Osteoblast (primary cell): ENCODE measurements around the gene JAZF1. TPM values are rescaled to one million over a fixed set of nuclear protein-coding genes. Genes with fewer than 3 reads are reported as not detected.
A peak's percentile ranks its signal among the peaks of the same experiment; 100 is the strongest.

Experiments used
- DNase-seq: peaks from one replicate; pipeline ENCODE4 v3.0.0; 2011; ENCODE audit warnings: low spot score, mixed read lengths; ENCODE audit not compliant: insufficient read length; ENCODE audit errors: missing footprints
- H2AFZ ChIP-seq: 2 replicates; pipeline ENCODE4 v1.6.0; 2011; ENCODE audit warnings: mild to moderate bottlenecking, low read length
- H3K27ac ChIP-seq: 2 replicates; pipeline ENCODE4 v1.5.1; 2011; ENCODE audit warnings: mild to moderate bottlenecking, low read depth, low read length, moderate library complexity
- H3K27me3 ChIP-seq: 2 replicates; pipeline ENCODE4 v1.6.0; 2012; ENCODE audit warnings: mild to moderate bottlenecking, control low read depth, inconsistent platforms, low read length, moderate library complexity; ENCODE audit not compliant: insufficient read depth
- H3K36me3 ChIP-seq: 2 replicates; pipeline ENCODE4 v1.5.1; 2011; ENCODE audit warnings: mild to moderate bottlenecking, low read length, control low read depth, moderate library complexity; ENCODE audit not compliant: insufficient read depth
- H3K4me1 ChIP-seq: 2 replicates; pipeline ENCODE4 v1.5.1; 2011; ENCODE audit warnings: mild to moderate bottlenecking, low read length, control low read depth, moderate library complexity; ENCODE audit not compliant: insufficient read depth
- H3K4me2 ChIP-seq: 2 replicates; pipeline ENCODE4 v1.6.0; 2011; ENCODE audit warnings: mild to moderate bottlenecking, low read length; ENCODE audit not compliant: insufficient read depth
- H3K4me3 ChIP-seq: fragments of 200-600 bp; sonication (generic); 3 replicates; pipeline ENCODE4 v1.5.1; 2012; ENCODE audit warnings: mild to moderate bottlenecking, low read length, inconsistent platforms; ENCODE audit not compliant: insufficient read depth
- H3K79me2 ChIP-seq: 2 replicates; pipeline ENCODE4 v1.6.0; 2012; ENCODE audit warnings: mild to moderate bottlenecking, low read length, control low read depth, inconsistent platforms; ENCODE audit not compliant: insufficient read depth
- H3K9me3 ChIP-seq: 2 replicates; pipeline ENCODE4 v1.5.1; 2011; ENCODE audit warnings: low read depth, low read length, control low read depth
- H4K20me1 ChIP-seq: 2 replicates; pipeline ENCODE4 v1.6.0; 2012; ENCODE audit warnings: mild to moderate bottlenecking, low read length, control low read depth; ENCODE audit not compliant: insufficient read depth
- total RNA-seq: library from RNA; depleted of rRNA; stranded (reverse); fragments of >200 nt; gene quantifications from 2 replicates; pipeline ENCODE4 v1.2.3, GENCODE V29; 2012
- TF ChIP-seq, protein P1 (sequence below): IDR thresholded peaks from 2 replicates; pipeline ENCODE4 v1.5.1; 2011; ENCODE audit warnings: mild to moderate bottlenecking, low read depth, low read length, moderate library complexity; ENCODE audit errors: extremely low read depth

Gene JAZF1
- total RNA-seq, 1 donor: 15.9 TPM

DNA sequence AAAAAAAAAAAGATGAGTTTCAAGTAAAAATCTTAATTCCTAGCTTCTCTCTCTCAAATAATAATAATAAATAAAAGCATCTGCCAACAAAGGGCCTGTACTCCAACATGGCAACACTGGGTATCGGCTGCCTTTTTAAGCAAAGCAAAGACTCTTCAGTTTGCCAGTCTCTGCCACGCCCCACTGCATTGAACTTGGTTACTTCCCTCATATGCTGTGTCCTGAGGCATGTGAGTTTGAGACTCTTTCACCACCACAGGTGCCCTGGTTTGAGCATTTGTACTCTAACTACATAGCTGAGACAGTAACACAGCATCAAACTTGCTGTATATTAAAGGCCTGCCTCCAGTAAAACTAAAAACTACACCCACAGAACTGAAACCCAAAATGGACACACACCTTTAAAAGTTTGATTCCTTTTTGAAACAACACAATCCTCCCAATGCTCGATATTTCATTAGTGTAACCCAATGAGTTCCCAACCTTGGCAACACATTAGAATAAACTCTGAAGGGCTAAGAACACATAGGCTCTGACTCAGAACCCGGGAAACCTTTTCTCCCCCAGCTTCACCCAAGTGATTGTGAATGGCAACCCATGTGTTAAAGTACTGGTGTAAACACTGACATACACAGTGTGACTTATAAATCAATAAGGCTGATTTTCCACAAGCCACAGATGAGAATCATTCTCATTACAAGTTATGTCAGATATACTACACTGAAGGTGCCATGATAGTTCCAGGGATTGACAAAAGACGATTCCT is 12.0 kb downstream of the JAZF1 start:
- Histone ChIP-seq H3K36me3 (no peaks in the 10 kb centered on the region), H3K4me3 (no peak overlapping the region), H3K4me1 (peaks cover 37% of the 10 kb centered on the region), H2AFZ (no peak overlapping the region), H3K9me3 (no peaks in the 10 kb centered on the region), H3K27me3 (no peaks in the 10 kb centered on the region), H3K79me2 (peaks cover 62% of the 10 kb centered on the region), H3K27ac (no peak overlapping the region), H3K4me2 (no peak overlapping the region), H4K20me1 (no peaks in the 10 kb centered on the region)
- TF ChIP-seq, protein P1, sequence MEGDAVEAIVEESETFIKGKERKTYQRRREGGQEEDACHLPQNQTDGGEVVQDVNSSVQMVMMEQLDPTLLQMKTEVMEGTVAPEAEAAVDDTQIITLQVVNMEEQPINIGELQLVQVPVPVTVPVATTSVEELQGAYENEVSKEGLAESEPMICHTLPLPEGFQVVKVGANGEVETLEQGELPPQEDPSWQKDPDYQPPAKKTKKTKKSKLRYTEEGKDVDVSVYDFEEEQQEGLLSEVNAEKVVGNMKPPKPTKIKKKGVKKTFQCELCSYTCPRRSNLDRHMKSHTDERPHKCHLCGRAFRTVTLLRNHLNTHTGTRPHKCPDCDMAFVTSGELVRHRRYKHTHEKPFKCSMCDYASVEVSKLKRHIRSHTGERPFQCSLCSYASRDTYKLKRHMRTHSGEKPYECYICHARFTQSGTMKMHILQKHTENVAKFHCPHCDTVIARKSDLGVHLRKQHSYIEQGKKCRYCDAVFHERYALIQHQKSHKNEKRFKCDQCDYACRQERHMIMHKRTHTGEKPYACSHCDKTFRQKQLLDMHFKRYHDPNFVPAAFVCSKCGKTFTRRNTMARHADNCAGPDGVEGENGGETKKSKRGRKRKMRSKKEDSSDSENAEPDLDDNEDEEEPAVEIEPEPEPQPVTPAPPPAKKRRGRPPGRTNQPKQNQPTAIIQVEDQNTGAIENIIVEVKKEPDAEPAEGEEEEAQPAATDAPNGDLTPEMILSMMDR: no peak
- DNase-seq: no peak

DNA sequence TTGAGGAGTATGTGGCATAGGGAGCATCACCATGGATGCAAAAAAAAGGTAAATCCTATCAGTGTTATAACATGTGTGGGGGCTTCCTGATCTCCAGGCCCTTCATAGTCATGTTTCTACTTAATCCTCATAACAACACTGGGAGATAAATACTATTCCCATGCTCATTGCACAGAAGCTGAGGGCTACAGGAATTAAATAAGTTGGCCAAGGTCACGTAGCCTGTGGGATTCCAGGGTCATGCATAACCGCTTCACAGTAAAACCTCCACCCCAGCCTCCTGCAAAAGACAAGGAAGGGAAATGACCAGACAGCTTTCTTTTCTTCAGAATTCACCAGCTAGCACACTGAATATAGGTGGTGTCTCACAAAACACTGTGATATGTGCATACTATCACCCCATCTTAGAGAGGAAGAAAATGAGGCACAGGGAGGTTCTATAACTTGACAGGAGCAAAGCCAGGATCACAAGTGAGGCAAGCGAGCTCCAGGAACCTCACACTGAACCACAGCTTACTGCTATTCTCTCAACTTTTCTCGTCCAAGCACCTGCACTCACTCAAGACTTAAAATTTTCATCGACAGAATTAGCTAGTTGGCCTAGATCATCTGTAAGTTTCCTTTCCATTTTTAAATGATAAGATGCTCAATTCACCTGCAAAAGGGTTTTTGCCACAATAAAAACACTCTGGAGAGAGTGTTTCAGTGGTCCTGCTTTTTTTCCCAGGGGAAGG is 13.4 kb downstream of the JAZF1 start:
- Histone ChIP-seq H4K20me1 (no peaks in the 10 kb centered on the region), H3K27me3 (no peaks in the 10 kb centered on the region), H3K4me1 (peaks cover 41% of the 10 kb centered on the region), H3K9me3 (no peaks in the 10 kb centered on the region), H2AFZ (no peak overlapping the region), H3K36me3 (no peaks in the 10 kb centered on the region), H3K4me3 (peak overlapping the region; percentile 16), H3K79me2 (peaks cover 60% of the 10 kb centered on the region), H3K4me2 (peak overlapping the region; percentile 72), H3K27ac (peak overlapping the region; percentile 84)
- TF ChIP-seq, protein P1: no peak
- DNase-seq: no peak

DNA sequence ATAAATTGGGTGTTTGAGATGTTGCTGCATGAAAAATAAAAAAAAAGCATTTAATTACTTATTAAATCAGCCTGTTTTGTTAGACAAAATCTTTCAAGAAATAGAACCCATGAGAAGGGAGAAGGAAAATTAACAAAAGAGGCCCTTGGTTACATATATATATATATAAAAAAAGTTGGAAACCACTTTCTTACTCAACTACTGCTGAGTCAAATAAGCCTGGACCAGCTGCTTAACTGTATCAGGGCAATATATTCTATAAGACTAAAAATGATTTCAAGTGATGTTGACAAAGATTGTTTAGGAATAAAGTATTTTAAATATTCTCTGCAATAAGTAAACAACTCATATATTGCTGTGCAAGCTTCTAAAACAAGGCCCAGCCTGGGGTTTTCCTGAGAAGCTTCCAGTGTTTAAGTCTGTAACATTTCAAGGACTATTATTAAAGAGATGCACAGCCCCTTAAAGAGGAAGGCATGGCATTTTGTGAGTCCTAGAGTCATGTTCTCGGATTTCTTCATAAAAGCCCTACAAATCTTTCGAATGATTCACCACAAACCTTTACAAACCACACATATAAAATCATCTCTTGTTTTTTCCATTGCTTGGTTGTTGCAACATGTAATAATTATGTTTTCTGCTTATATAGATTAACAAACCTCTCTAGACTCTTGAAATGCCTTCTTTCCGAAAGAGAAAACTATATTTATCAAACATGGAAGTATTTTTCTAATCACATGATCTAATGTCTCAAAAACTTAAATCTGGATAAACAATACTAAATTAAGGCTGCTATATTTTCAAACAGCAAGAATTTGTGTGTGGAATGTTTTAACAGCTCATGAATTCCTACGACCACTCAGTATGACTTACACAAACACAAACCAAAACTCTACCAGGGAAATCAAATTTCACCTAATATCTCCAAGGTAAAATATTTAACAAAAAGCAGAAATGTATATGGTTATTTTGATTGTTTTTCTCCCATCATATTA is 14.3 kb downstream of the JAZF1 start:
- TF ChIP-seq, protein P1: no peak
- H3K79me2 ChIP-seq: peaks cover 60% of the 10 kb centered on the region
- peak; percentile 82 for DNase-seq
- H4K20me1 ChIP-seq: no peaks in the 10 kb centered on the region
- H3K4me2 ChIP-seq: peak overlapping the region; percentile 72
- peak overlapping the region; percentile 84 for H3K27ac ChIP-seq
- no peaks in the 10 kb centered on the region for H3K9me3 ChIP-seq
- peak overlapping the region; percentile 16 for H3K4me3 ChIP-seq
- H3K27me3 ChIP-seq: no peaks in the 10 kb centered on the region
- peaks cover 41% of the 10 kb centered on the region for H3K4me1 ChIP-seq
- no peaks in the 10 kb centered on the region for H3K36me3 ChIP-seq
- H2AFZ ChIP-seq: no peak overlapping the region
